Hindlimb muscle (tissue), 1 donor: ENCODE results near the gene ANXA5. TPM values are rescaled to one million over a fixed set of nuclear protein-coding genes. Genes with fewer than 3 reads are reported as not detected.
"Not testable (repeated sequence)": the region's sequence is repeated elsewhere in the genome, so short reads cannot be mapped to it uniquely, and the experiment has no call there.

Source experiments
- DNase-seq: peaks from one replicate; pipeline ENCODE4 v3.0.0-alpha.2; 2013
- polyA plus RNA-seq: library from polyadenylated mRNA; unstranded; fragments of 120-200 nt; gene quantifications from one replicate; pipeline ENCODE4 v1.2.1, GENCODE V29; 2013; ENCODE audit not compliant: insufficient read length

ANXA5 gene
- 324 TPM for polyA plus RNA-seq

GRCh38 chr4:121696581-121697461, at the start of gene ANXA5:
ANXA5 (minus strand) TSS chr4:121696980; CDS start chr4:121696589, 391 bp downstream.
- peak; percentile 86 for DNase-seq

GRCh38 chr4:121742794-121743193, 46.0 kb upstream of the ANXA5 start:
- no peak for DNase-seq

GRCh38 chr4:121741751-121742150, 45.0 kb upstream of the ANXA5 start:
- DNase-seq, result no peak

- no peak for DNase-seq
Measured at GRCh38 chr4:121740796-121741409, 44.1 kb upstream of the ANXA5 start.

- DNase-seq, result no peak
Measured at GRCh38 chr4:121739575-121739974, 42.8 kb upstream of the ANXA5 start.

- no peak for DNase-seq
Measured at GRCh38 chr4:121738780-121739535, 42.2 kb upstream of the ANXA5 start.

- DNase-seq, result no peak
Measured at GRCh38 chr4:121737846-121738554, 41.2 kb upstream of the ANXA5 start.

GRCh38 chr4:121736735-121737351, 40.1 kb upstream of the ANXA5 start:
- DNase-seq, result peak; percentile 31

- no peak for DNase-seq
Measured at GRCh38 chr4:121734571-121734970, 37.8 kb upstream of the ANXA5 start.

GRCh38 chr4:121733942-121734341, 37.2 kb upstream of the ANXA5 start:
- no peak for DNase-seq

GRCh38 chr4:121729753-121730152, 33.0 kb upstream of the ANXA5 start:
- DNase-seq, result not testable (repeated sequence)

GRCh38 chr4:121728798-121729226, 32.0 kb upstream of the ANXA5 start:
- DNase-seq, result no peak

- DNase-seq, result no peak
Measured at GRCh38 chr4:121728066-121728465, 31.3 kb upstream of the ANXA5 start.

GRCh38 chr4:121726642-121727268, 30.0 kb upstream of the ANXA5 start:
- DNase-seq, result peak; percentile 42

- no peak for DNase-seq
Measured at GRCh38 chr4:121724671-121725070, 27.9 kb upstream of the ANXA5 start.

- no peak for DNase-seq
Measured at GRCh38 chr4:121721700-121722099, 24.9 kb upstream of the ANXA5 start.

GRCh38 chr4:121720109-121720508, 23.3 kb upstream of the ANXA5 start:
- no peak for DNase-seq

GRCh38 chr4:121717680-121718237, 21.0 kb upstream of the ANXA5 start:
- DNase-seq, result no peak

GRCh38 chr4:121714548-121714947, 17.8 kb upstream of the ANXA5 start:
- DNase-seq, result no peak

- no peak for DNase-seq
Measured at GRCh38 chr4:121712783-121713182, 16.0 kb upstream of the ANXA5 start.

GRCh38 chr4:121712001-121712651, 15.3 kb upstream of the ANXA5 start:
- peak; percentile 42 for DNase-seq
